D341Med (cell line): ENCODE results near the gene FOXO3.

Source experiments
- DNase-seq: peaks from one replicate; pipeline ENCODE4 v3.0.0; 2012; ENCODE audit warnings: low spot score

The FOXO3 gene

DNA sequence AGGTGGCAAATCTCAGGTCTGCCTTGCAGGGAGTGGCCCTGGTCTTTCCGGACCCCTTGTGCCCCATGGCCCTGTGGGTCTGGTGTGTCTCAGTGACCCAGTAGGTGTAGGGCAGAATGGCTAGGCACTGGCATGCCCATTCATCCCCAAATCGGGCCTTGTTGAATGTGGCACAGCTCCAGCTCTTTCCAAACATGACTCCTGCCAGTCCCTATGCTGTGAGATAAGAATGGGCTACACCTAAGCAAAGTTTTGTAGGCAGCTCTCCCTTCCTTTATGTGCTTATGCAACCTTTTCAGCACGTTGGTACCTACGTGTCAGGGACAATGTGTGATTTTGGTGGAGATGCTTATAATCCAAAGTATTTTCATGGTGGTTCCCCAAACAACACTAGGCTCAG, 33.9 kb downstream of the FOXO3 start:
- no peak for DNase-seq

DNA sequence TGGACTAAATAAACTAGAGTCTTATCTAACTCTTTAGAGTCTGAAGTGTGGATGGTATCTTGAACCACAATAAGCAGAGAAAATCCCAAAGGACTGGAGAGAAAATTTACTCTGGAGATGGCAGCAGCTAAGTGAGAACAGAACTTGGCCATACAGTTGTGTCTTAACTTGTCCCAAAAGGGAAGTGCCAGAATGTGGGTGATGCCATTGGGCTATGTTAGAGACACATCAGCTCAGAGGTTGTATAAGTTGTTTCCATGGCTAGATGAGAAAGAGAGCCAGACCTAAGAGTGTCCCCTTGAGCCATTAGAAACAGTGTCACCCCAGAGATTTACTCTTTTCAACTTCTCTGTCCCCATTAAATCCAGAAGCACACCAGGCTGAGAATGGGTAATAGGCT, 36.2 kb downstream of the FOXO3 start:
- DNase-seq, result no peak

DNA sequence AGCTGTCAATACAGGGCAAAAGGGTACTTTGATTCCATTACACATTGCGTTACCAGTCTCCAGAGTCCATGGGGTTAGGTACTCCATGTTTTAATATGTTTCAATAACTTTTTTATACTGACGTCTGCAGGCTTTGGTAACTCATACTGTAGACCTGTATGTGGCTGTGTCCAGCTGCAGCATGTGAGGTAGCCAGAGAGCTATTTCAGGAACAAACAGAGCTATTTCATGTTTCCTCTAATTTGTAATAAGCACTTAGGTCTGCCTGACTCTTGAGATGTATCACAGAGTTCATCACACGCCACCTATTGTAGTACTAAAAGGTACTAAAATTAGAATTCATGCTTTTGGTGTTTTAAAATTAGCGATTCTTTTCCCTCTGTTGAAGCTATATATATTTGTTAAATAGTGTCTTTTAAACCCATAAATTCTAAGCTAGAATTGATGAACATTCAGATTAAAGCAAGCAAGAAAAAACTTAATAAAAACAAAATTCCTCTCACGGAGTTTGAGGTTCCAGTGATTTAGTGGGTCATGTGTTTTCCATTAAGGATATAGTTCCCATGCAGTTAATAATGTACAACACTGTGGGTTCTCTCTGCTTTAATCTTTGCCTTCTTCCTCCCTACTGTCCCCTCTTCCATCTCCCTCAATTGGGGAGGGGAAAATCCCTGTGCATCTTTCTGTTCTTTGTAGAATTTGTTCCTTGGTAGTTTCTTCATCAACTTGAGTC, 37.0 kb downstream of the FOXO3 start:
- DNase-seq, result no peak

DNA sequence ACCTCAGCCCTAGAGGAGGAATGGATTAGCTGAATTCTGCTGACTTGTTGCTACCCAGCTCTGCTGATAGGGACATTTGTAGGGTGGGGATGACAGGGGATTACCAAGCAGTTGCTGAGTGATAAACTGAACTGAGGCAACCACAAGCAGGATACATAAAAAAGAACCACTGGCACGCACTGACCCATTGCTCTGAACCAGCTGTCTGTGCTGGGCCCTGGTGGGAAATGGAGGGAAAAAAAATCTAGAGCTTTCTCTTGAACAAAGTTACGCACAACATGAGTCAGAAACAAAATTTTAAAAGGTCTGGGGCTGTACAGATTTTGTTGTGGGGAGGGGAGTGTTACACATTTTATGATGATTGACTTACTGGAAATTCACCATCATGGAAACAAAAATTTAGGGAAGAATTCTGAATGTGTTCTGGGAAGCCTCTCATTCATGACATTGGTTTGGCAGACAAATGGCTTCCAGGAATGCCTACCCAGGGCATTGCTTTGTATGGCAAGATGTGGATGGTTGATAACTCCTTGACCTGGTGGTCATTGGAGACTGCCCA, 37.7 kb downstream of the FOXO3 start:
- DNase-seq, result no peak

DNA sequence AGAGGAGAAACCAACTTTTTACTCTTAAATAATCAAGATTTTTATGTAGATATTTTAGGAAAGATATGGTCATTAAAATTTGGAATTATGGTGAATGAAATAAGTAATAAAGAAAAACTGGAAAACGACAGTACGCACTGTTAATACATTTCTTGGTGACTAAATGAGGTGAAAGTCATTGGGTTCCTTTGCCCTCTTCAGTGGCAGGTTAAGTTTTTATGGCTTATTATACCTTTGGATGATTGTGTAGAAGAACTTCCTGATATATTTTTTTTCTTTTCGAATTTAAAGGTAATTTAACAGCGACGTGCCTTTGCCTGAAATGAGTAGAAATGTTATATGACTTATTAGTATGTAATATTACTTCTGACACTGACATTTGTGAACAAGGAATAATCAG, 43.4 kb downstream of the FOXO3 start:
- DNase-seq, result no peak

DNA sequence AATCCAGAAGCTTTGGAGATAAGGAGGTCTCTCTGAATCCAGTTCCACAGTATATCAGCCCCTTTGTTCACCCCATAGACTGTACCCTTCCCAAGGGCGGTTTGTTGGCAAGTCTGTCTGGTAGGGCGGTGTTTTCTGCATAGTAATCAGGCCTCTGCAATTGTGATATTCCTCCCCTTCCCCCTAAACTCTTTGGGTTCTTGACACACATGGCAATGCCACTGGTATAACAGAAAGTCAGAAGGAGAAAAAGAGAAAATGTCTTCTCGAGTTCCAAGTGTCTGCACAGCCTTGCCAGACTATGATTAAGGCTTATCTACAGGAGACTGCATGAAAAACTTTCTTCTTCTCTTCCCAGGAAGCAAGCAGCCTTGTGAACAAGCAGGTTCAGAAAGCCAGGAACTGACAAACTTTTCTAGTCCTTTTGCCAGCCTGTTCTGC, 45.6 kb downstream of the FOXO3 start:
- DNase-seq, result no peak

DNA sequence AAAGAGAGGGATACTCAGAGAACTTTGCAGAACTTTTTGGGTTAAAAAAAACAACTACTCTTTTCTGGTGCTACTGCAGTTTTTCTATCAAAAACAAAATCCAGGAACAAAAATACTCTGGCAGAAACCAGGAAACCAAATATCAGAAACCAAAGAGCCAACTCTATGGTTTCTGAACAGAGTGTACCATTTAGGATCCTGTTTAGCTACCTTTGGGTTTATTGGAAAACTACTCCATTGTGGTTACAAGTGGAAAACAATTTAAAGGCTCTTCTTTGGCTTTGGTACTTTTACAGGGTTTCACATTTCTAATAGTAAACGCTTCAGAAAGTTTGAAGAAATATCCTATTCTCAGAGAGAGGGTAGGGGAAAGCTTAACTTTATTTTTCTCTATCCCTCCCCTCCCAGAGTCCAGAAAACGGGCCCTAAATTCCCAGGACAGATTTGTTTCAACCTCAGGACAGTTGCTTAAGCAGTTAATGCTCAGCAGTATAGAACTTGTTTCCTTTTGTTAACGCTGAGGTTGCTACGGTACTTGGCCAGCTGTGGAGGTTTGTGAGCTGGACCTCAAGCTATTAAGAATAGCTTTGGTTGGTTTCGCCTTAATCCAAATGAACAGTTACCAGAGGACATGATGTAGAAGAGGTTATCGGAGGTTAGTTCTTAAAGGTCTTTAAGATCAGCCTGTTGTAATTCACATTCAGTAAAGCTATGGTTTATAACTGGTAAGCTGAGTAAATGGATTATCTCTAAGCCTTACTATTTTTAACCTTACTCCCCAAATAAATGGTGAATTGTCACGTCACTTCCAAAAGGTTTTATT, 47.9 kb downstream of the FOXO3 start:
- DNase-seq, result no peak

DNA sequence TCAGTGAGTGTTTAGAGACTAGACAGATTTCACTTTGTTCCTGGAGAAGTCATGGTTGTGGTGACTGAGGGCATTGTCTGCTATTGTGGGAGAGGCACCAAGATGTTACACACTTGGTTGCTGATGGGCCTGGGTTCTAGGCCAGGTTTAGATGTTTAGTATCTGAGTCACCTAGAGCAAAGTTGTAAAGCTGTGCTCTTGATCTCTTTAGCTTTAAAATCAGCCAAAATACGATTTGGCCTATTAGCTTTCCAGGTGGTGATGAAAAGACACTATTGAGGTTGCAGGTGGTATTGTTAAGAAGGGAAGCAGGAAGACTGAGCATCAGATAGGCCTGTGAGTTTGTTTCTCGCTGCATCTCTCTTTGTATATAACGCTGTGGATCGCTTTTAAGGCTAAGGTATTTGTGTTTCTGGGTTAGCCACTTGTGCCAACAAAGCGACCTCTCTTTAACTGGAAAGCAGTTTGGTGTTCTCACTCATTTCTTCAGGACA, 48.6 kb downstream of the FOXO3 start:
- DNase-seq, result no peak

DNA sequence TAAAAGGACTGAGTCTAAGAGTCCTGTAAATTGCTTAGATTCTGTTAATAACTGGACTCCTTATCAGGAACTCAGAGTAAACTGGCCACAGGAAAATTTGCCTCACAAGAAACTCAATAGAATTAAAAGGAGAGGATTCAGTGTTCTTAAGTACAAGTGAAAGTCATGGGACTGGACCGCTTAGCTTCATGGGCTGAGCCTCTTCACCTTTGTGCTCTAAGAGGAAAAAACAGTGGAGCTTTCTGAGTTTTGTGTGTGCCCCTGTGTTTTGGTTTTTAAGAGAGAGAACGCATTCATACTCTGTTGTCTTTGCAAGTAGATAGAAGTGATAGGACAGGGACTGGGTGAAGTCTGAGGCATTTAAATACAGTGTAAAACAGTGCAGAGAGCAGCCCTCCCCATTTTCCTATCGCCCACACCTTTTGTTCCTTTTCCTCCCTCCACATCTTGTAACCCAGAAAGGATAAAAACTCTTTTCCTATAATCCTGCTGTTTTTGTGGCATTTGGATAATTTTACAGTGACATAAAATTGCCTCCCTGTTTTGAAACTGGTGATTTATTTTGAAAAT, 49.6 kb downstream of the FOXO3 start:
- DNase-seq, result no peak

DNA sequence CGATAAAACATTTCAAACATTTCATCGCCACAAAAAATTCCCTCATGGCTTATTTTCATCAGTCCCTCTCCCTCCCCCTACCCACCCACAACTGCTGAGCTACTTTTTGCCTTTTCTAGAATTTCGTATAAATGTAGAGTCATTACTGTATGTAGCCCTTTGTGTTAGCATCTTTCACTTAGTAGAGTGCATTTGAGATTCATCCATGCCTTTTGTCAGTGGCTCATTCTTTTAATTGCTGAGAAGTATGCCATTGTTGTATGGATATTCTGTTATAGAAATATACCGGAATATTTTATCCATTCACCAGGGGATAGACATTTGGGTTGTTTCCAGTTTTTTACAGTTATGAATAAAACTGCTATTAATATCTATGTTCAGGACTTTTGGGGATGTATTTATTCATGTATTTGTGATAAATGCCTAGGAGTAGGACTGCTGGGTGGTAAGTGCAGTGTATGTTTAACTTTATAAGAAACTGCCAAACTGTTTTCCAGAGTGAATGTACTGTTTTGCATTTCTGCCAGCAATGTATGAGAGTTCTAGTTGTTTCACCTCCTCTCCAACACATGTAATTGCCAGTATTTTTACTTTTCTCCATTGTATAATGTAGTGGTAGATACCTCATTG, 50.4 kb downstream of the FOXO3 start:
- no peak for DNase-seq

DNA sequence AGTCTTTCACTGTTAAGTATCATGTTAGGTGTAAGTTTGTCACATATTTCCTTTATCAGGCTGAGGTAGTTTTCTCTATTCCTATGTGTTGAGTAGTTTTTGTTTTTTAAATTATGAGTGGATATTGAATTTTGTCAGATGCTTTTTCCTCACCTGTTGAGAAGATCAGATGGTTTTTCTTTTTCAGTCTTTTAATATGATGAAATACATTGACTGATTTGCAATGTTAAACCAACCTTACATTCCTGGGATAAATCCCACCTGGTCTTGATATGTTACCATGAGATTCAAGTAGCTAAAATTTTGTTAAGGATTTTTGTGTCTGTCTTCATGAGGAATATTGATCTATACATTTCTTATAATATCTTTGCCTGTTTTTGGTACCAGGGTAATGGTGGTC, 52.1 kb downstream of the FOXO3 start:
- DNase-seq, result no peak

DNA sequence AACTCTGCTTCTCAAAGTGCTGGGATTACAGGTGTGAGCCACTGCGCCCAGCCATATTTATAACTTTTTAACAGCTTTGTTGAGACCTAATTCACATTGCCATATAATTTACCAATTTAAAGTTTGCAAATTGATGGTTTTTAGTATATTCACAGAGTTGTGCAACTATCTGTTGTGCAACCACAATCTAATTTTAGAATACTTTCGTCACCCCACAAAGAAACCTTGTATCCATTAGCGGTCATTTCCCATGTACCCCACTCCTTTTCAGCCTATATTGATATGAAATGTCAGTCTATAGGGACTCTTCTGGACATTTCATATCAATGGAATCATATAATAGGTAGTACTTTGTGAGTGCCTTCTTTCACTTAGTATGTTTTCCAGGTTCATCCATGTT, 55.8 kb downstream of the FOXO3 start:
- no peak for DNase-seq

DNA sequence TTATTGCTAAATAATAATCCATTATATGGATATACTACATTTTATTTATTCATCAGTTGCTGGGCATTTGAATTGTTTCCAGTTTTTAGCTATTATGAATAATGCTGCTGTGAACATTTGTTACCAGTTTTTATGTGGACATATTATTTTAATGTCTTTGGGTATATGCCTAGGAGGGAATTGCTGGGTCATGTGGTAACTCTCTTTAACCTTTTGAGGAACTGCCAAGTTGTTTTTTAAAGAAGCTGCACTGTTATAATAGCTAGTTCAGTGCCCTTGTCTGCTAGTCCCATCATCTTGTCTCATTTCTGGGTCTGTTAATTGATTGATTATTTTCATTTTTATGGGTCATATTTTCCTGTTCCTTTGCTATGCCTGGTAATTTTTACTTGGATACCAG, 56.3 kb downstream of the FOXO3 start:
- DNase-seq, result no peak

DNA sequence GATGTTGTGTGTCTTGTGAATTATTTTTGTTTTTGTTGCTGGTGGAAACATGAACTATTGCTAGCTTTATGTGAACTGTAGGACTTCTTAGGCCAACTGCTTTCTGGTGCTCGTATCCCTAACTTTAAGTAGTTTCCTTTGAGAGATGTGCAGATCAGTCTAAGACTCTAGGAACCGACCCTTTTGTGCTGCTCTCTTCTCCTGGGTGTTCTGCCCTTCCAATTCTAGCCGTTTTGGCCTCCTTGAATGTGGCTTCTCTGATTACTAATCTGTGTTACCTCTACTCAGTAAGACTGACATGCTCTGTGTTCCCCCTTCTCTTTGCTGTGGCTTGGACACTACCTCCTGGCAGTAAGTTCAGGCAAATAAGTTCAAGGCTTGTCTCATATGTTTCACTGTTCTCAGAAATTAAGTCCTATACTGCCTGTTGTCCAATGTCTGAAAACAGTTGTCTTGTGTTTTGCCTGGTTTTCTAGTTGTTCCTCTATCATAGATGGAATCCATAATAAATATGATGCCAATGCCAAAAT, 58.0 kb downstream of the FOXO3 start:
- DNase-seq, result no peak

DNA sequence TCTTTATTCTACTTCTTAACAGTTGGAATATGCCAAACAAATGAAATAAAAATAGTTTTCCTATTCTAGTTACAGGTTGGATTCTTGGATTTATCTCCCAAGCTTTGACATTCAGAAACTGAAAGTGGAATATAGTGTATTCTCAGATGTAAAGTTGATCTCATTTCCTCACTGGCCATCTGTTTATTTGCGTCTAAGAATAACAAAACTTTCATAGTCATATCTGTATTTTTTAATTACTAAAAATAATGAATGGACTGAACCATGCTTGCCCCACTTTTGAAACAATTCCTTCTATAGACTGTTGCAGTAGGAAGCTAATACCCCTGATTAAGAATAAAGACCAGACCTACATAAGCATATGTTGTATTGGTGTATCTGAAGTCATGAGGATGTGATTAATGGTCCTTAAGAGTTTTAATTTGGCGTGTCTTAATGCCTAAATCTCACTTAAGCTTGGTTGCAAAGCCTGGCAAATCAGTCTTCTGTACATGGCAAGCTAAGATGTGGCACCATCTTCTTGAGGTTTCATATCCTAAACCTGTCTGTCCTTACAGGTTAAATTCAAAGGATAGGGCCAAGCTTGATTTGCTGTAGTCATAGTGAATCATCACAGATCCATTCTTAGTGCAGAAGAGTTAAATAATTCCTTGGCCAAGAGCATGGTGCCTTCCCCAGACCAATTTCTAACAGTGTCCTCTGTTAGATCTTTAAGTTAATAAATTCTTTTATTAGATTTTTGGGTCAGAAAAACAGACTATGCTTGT, 58.9 kb downstream of the FOXO3 start:
- no peak for DNase-seq

DNA sequence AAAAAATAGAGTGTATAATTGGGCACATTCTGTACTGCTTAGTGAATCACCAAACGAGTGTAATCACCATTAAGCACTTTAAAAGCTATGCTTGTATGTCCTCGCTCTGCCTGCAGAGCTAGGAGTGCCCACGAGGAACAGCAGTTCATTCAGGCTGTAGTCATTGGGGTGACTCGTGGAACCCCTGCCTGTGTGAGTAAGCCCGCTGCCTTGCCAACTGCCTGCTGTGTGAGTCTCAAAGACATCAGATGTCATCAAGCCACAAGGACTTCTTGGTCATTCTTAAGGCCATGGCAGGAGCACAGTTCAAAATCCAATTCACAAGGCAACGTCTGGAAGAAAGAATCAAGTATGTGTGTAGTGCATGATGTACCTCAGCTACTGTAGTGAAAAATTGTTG, 60.4 kb downstream of the FOXO3 start:
- no peak for DNase-seq

DNA sequence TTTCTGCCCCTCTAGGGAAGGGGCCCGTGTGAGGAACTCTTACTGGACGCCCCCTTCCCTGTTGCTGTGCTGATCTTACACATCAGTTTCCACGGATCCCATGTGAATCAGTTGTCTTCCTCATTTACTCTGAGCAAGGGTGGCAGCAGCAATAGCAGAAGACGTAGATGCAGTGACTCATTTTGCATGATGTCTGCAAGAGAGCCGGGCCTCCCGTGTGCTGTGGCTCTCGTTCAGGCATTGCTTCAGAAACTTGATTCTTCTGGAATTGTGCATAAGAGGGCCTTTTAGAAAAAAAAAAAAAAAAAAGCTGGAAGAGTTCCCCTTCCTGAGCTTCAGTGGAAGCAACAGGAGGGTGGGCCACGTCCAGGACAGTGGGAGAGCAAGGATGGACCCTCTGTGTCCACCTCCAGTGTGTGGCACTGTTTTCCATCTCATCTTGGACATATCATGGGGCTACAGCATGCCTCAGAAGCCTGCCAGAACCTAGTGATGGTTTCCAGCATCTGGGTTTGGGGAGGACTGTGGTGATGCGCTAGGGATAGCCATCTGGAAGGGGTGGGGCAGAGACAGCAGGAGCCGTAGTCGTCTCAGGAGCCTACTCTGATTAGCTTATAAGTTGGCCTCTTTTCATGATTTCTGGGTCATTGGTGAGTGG, 62.1 kb downstream of the FOXO3 start:
- no peak for DNase-seq

DNA sequence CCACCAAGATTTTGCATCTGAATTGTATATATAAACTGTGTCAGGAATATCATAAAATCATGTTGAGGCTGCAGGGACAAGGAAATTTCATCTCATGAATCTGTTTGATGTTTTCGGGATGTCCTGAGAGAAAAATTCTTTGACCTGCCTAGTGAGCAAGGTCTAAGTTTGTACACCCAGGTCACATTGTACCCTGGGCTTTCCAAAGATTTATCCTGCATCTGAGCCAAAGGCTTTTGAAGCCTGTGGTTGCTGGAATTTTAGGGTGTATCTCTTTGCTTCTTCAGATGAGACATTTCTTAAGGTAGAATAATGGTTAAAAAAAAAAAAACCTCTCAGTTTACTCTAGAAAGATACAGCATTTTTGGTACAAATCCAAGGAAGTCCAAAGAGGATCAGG, 63.3 kb downstream of the FOXO3 start:
- DNase-seq, result no peak

DNA sequence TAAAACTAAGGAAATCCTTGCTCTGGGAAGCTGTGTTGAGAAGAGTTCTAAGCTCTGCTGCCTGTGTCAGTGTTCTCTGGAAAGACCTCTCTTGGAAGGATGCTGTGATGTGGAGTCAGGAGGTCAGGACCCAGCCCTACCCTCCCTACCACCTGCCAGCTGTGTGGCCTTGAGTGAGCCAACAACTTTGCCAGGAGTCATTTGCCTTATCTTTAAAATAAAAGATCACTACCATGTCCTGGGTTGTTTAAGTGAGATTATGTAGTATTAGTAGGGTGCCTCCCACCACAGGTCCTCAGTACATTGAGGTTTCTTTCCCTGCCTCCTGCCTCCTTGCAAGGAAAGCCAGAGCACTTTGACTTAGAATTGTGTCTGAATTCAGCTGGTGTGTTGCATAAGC, 64.9 kb downstream of the FOXO3 start:
- no peak for DNase-seq

DNA sequence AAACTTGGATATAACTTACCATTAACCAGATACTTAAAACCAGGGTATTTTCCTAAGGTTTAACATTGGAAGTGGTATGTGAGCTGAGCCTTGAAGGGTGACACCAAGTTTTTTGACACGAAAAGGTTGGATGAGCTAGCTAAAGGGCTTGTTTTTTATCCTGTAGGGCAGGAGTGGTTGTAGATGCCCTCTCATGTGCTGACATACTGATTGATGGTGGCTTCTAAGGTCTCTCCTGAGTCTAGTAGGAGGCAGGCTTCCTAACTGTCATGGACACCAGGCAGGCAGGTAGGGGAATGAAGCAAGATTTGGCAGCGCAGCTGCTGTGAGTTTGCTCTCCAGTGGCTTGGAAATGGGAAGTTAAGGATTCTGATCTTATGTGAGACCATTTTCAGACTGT, 66.1 kb downstream of the FOXO3 start:
- DNase-seq, result no peak
